H9 (cell line): ENCODE measurements around the gene DDA1. TPM values are rescaled to one million over a fixed set of nuclear protein-coding genes. Genes with fewer than 3 reads are reported as not detected.

ENCODE experiments used
- DNase-seq: peaks from one replicate; pipeline ENCODE4 v3.0.0-alpha.2; 2017
- H2AFZ ChIP-seq: one replicate; pipeline ENCODE4 v1.6.1; 2013; ENCODE audit warnings: mild to moderate bottlenecking, low read length, control low read depth, moderate library complexity
- H2AK5ac ChIP-seq: 2 replicates; pipeline ENCODE4 v1.6.1; 2013; ENCODE audit warnings: low read length, control low read depth, mixed read lengths; ENCODE audit not compliant: insufficient read length
- H2BK120ac ChIP-seq: one replicate; pipeline ENCODE4 v1.6.1; 2013; ENCODE audit warnings: low read depth, mild to moderate bottlenecking, low read length, control low read depth, inconsistent platforms; ENCODE audit not compliant: poor library complexity, severe bottlenecking
- H2BK12ac ChIP-seq: 2 replicates; pipeline ENCODE4 v1.6.1; 2013; ENCODE audit warnings: low read length, control low read depth, mixed read lengths, low read depth; ENCODE audit not compliant: insufficient read length
- H2BK15ac ChIP-seq: 2 replicates; pipeline ENCODE4 v1.6.1; 2013; ENCODE audit warnings: low read depth, low read length, control low read depth
- H2BK20ac ChIP-seq: one replicate; pipeline ENCODE4 v1.6.1; 2013; ENCODE audit warnings: low read depth, mild to moderate bottlenecking, low read length, control low read depth, inconsistent platforms; ENCODE audit not compliant: poor library complexity, severe bottlenecking
- H2BK5ac ChIP-seq: 2 replicates; pipeline ENCODE4 v1.6.1; 2013; ENCODE audit warnings: low read length, control low read depth, mixed read lengths; ENCODE audit not compliant: insufficient read length
- H3K14ac ChIP-seq: 2 replicates; pipeline ENCODE4 v1.6.1; 2013; ENCODE audit warnings: low read length, control low read depth; ENCODE audit not compliant: insufficient read depth
- H3K18ac ChIP-seq: 2 replicates; pipeline ENCODE4 v1.6.1; 2013; ENCODE audit warnings: low read depth, mild to moderate bottlenecking, mixed read lengths, low read length, control low read depth; ENCODE audit not compliant: insufficient read length
- H3K23ac ChIP-seq: 2 replicates; pipeline ENCODE4 v1.6.1; 2013; ENCODE audit warnings: low read length, control low read depth, mixed read lengths, low read depth; ENCODE audit not compliant: insufficient read length
- H3K23me2 ChIP-seq: 2 replicates; pipeline ENCODE4 v1.6.1; 2013; ENCODE audit warnings: low read depth, mild to moderate bottlenecking, mixed read lengths, low read length, control low read depth; ENCODE audit not compliant: insufficient read length, poor library complexity, severe bottlenecking
- H3K27ac ChIP-seq: 2 replicates; pipeline ENCODE4 v1.5.1; 2013; ENCODE audit warnings: low read length, control low read depth, mixed read lengths, low read depth; ENCODE audit not compliant: insufficient read length
- H3K27me3 ChIP-seq: 2 replicates; pipeline ENCODE4 v1.6.1; 2013; ENCODE audit warnings: low read length, control low read depth, inconsistent platforms; ENCODE audit not compliant: insufficient read depth
- H3K4ac ChIP-seq: 2 replicates; pipeline ENCODE4 v1.6.1; 2013; ENCODE audit warnings: low read depth, mild to moderate bottlenecking, control low read depth, inconsistent platforms, low read length, moderate library complexity
- H3K4me1 ChIP-seq: 2 replicates; pipeline ENCODE4 v1.6.1; 2013; ENCODE audit warnings: low read length, control low read depth, inconsistent platforms; ENCODE audit not compliant: insufficient read depth
- H3K4me2 ChIP-seq: 2 replicates; pipeline ENCODE4 v1.6.1; 2013; ENCODE audit warnings: low read length, control low read depth, mixed read lengths; ENCODE audit not compliant: insufficient read length, insufficient read depth
- H3K56ac ChIP-seq: 2 replicates; pipeline ENCODE4 v1.6.1; 2013; ENCODE audit warnings: low read depth, mild to moderate bottlenecking, mixed read lengths, low read length, control low read depth; ENCODE audit not compliant: insufficient read length
- H3K79me1 ChIP-seq: 2 replicates; pipeline ENCODE4 v1.6.1; 2013; ENCODE audit warnings: low read depth, mild to moderate bottlenecking, moderate library complexity, low read length, control low read depth, inconsistent platforms; ENCODE audit not compliant: insufficient read depth, poor library complexity, severe bottlenecking
- H3K79me2 ChIP-seq: 2 replicates; pipeline ENCODE4 v1.6.1; 2013; ENCODE audit warnings: low read length, control low read depth, inconsistent platforms; ENCODE audit not compliant: insufficient read depth
- H3K9ac ChIP-seq: 2 replicates; pipeline ENCODE4 v1.6.1; 2013; ENCODE audit warnings: low read length, control low read depth, mixed read lengths; ENCODE audit not compliant: insufficient read length; ENCODE audit errors: extremely low read depth
- H3K9me3 ChIP-seq: one replicate; pipeline ENCODE4 v1.6.1; 2013; ENCODE audit warnings: low read depth, low read length, inconsistent platforms; ENCODE audit not compliant: control insufficient read depth
- H3T11ph ChIP-seq: one replicate; pipeline ENCODE4 v1.6.1; 2013; ENCODE audit warnings: mild to moderate bottlenecking, low read length, control low read depth, inconsistent platforms
- H4K20me1 ChIP-seq: one replicate; pipeline ENCODE4 v1.6.1; 2013; ENCODE audit not compliant: control insufficient read depth, insufficient read length, insufficient read depth
- H4K5ac ChIP-seq: 2 replicates; pipeline ENCODE4 v1.6.1; 2013; ENCODE audit warnings: low read depth, mild to moderate bottlenecking, mixed read lengths, low read length, control low read depth; ENCODE audit not compliant: insufficient read length
- H4K8ac ChIP-seq: replicated peaks from 2 replicates; pipeline ENCODE4 v1.6.1; 2013; ENCODE audit warnings: low read length, control low read depth, mixed read lengths, low read depth; ENCODE audit not compliant: insufficient read length
- H4K91ac ChIP-seq: 2 replicates; pipeline ENCODE4 v1.6.1; 2013; ENCODE audit warnings: low read depth, mild to moderate bottlenecking, moderate library complexity, mixed read lengths, low read length, control low read depth; ENCODE audit not compliant: insufficient read length
- H3K27ac Mint-ChIP-seq, 3 experiments: 2 replicates in 2 of 3; 3 replicates in 1 of 3; pipeline ENCODE4 v1.8.0; 2020 to 2021; ENCODE audit warnings: mixed read lengths in 3 of 3, mild to moderate bottlenecking in 1 of 3, moderate library complexity in 1 of 3
- H3K27me3 Mint-ChIP-seq: 2 replicates; pipeline ENCODE4 v1.8.0; 2021; ENCODE audit warnings: low read depth, mild to moderate bottlenecking, moderate library complexity, mixed read lengths
- H3K36me3 Mint-ChIP-seq, 3 experiments: 2 replicates in 2 of 3; 3 replicates in 1 of 3; pipeline ENCODE4 v1.8.0; 2020 to 2021; ENCODE audit warnings: low read depth in 3 of 3, mixed read lengths in 3 of 3; ENCODE audit not compliant: insufficient read depth in 1 of 3
- H3K4me1 Mint-ChIP-seq, 2 experiments: 2 replicates each; pipeline ENCODE4 v1.8.0; 2020; ENCODE audit warnings: mixed read lengths in 2 of 2
- H3K4me3 Mint-ChIP-seq, 2 experiments: 2 replicates in 1 of 2; 3 replicates in 1 of 2; pipeline ENCODE4 v1.8.0; 2020 to 2021; ENCODE audit warnings: mild to moderate bottlenecking in 2 of 2, mixed read lengths in 2 of 2, moderate library complexity in 1 of 2
- H3K9me3 Mint-ChIP-seq, 2 experiments: 2 replicates in 1 of 2; 3 replicates in 1 of 2; pipeline ENCODE4 v1.8.0; 2020; ENCODE audit warnings: mild to moderate bottlenecking in 2 of 2, mixed read lengths in 2 of 2, moderate library complexity in 1 of 2
- WGBS: extraction: QIAGEN DNeasy Blood & Tissue Kit; methylation state at CpG from one replicate; pipeline ENCODE4 v1.1.7; 2013; ENCODE audit warnings: missing lambda C conversion rate, low lambda C conversion rate, mixed read lengths; ENCODE audit not compliant: insufficient read length; ENCODE audit errors: extremely low coverage; 5-methylcytosine and 5-hydroxymethylcytosine counted together
- total RNA-seq: library from RNA; stranded (reverse); gene quantifications from 2 replicates; pipeline ENCODE4 v1.2.1, GENCODE V29; 2021
- TF ChIP-seq, protein P1 (sequence below): fragments of 200-600 bp; sonication (generic); conservative IDR thresholded peaks from 3 replicates; pipeline ENCODE4 v1.8.0; 2021; ENCODE audit warnings: antibody characterized with exemption, mild to moderate bottlenecking

Gene DDA1
- total RNA-seq, 1 experiment from 2014 or later: 45.7 TPM

DNA sequence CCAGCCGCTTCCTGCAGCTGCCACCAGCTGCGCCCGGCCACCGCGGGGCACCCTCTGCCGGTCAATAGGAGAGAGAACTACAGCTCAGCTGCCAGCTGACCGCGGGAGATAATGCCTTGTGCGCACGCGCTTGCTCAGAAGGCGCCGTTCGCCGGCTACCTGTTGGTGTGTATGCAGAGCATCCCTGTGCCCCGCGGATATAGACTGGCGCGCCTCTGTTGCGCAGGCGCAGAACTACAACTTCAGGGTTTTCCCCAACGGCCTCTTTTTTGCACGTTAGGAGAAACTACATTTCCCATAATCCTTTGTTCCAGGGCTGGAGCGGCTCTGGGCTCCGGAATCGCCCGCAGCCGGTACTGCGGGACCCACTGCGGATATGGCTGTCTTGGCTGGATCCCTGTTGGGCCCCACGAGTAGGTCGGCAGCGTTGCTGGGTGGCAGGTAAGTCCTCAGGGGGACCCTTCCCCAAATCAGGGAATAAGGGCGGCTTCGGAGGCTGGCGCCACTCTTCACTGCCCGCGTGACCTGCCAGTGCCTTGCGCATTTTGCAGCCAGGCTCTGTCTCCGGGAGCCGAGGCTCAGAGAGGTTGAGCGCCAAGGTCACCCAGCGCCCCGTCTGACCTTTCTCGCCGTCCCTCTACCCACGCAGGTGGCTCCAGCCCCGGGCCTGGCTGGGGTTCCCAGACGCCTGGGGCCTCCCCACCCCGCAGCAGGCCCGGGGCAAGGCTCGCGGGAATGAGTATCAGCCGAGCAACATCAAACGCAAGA is 3.7 kb upstream of the DDA1 start, which contains the start of gene MRPL34:
Gene MRPL34, plus strand, starts transcription at position 356 of the 768 bp plus-strand sequence. Its CDS starts 21 bp downstream, at position 377.
- Histone ChIP-seq H3K18ac (peak within 1 kb of the TSS; percentile 2), H3K56ac (no peak within 1 kb of the TSS), H3K23me2 (peaks cover 11% of the 10 kb centered on the region), H3K4ac (no peak within 1 kb of the TSS), H3K27me3 (no peaks in the 10 kb centered on the region), H4K91ac (no peak within 1 kb of the TSS), H3K9ac (peak within 1 kb of the TSS; percentile 66), H3K79me2 (peaks cover 4% of the 10 kb centered on the region; the same call in 1 of the 2 replicates), H2BK15ac (no peak within 1 kb of the TSS), H3T11ph (no peak within 1 kb of the TSS), H2BK120ac (no peak within 1 kb of the TSS), H2BK5ac (no peak within 1 kb of the TSS), H2BK20ac (no peak within 1 kb of the TSS), H3K4me2 (peak within 1 kb of the TSS; percentile 76), H2BK12ac (no peak within 1 kb of the TSS), H3K9me3 (no peaks in the 10 kb centered on the region), H2AK5ac (no peak within 1 kb of the TSS), H3K14ac (peak within 1 kb of the TSS; percentile 61; the same call in 1 of the 2 replicates), H4K5ac (no peak within 1 kb of the TSS), H3K79me1 (peaks cover 2% of the 10 kb centered on the region), H3K4me1 (peaks cover 3% of the 10 kb centered on the region; the same call in 1 of the 2 replicates), H4K8ac (no peak within 1 kb of the TSS), H4K20me1 (no peaks in the 10 kb centered on the region), H3K27ac (peak within 1 kb of the TSS; percentile 2), H3K23ac (no peak within 1 kb of the TSS), H2AFZ (no peak within 1 kb of the TSS)
- peak; percentile 100 for DNase-seq
- H3K9me3 Mint-ChIP-seq: no peaks in the 10 kb centered on the region
- TF ChIP-seq, protein P1, sequence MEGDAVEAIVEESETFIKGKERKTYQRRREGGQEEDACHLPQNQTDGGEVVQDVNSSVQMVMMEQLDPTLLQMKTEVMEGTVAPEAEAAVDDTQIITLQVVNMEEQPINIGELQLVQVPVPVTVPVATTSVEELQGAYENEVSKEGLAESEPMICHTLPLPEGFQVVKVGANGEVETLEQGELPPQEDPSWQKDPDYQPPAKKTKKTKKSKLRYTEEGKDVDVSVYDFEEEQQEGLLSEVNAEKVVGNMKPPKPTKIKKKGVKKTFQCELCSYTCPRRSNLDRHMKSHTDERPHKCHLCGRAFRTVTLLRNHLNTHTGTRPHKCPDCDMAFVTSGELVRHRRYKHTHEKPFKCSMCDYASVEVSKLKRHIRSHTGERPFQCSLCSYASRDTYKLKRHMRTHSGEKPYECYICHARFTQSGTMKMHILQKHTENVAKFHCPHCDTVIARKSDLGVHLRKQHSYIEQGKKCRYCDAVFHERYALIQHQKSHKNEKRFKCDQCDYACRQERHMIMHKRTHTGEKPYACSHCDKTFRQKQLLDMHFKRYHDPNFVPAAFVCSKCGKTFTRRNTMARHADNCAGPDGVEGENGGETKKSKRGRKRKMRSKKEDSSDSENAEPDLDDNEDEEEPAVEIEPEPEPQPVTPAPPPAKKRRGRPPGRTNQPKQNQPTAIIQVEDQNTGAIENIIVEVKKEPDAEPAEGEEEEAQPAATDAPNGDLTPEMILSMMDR: peak; percentile 78
- H3K4me3 Mint-ChIP-seq: peak within 1 kb of the TSS; percentile 75 to 97
- peaks cover 3 to 7% (median 7%) of the 10 kb centered on the region in 3 experiments; a peak in 6 of 7 replicates for H3K36me3 Mint-ChIP-seq
- H3K27ac Mint-ChIP-seq: peak within 1 kb of the TSS; percentile 89 to 96 (median 89)
- peaks cover 30 to 44% of the 10 kb centered on the region in 2 experiments for H3K4me1 Mint-ChIP-seq
- no CpG with 5 or more reads among the region's 55 CpGs for WGBS
- no peaks in the 10 kb centered on the region; the same call in 1 of the 2 replicates for H3K27me3 Mint-ChIP-seq
